ENCODE data around the gene PEX3. TPM values are rescaled to one million over a fixed set of nuclear protein-coding genes. Genes with fewer than 3 reads are reported as not detected.

Gene PEX3
- total RNA-seq, 1 experiment from 2014 or later, result 17.9 TPM

DNA sequence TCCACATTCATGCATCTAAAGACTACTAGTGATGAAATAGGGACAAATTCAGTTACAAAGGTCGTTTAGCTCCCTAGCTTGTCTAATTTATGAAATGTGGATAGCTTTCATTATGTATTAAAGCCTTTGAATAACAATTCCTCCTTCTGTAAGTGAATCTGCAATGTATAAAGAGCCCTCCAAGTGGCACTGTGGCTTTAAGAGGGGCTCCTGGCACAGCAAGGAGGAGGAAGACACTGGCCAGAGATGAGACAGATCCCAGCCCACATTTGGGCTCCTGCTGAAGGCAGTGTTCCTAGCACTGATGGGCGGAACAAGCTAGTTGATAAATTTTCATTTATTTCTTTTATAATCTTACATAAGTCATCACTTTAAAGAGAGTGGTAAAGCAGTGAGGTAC lies 78.5 kb downstream of the PEX3 start:
- Histone ChIP-seq H3K4me1 (ENCODE audit: insufficient read depth, low read length) (no peaks in the 10 kb centered on the region), H3K56ac (ENCODE audit: insufficient read length, low read depth, low read length) (no peak overlapping the region), H3T11ph (ENCODE audit: low read length) (no peak overlapping the region), H3K23ac (ENCODE audit: insufficient read length, low read depth, low read length) (no peak overlapping the region), H2BK15ac (ENCODE audit: low read depth, low read length) (no peak overlapping the region), H3K79me2 (ENCODE audit: insufficient read depth, low read length) (no peaks in the 10 kb centered on the region), H4K91ac (ENCODE audit: insufficient read length, low read depth, low read length) (no peak overlapping the region), H2BK120ac (ENCODE audit: low read depth, low read length, poor library complexity, severe bottlenecking) (no peak overlapping the region), H2BK12ac (ENCODE audit: insufficient read length, low read depth, low read length) (no peak overlapping the region), H3K14ac (ENCODE audit: insufficient read depth, low read length) (no peak overlapping the region), H3K9me3 (ENCODE audit: control insufficient read depth, low read depth, low read length) (no peaks in the 10 kb centered on the region), H3K4me2 (ENCODE audit: insufficient read depth, insufficient read length, low read length) (no peak overlapping the region), H3K23me2 (ENCODE audit: insufficient read length, low read depth, low read length, poor library complexity, severe bottlenecking) (no peaks in the 10 kb centered on the region), H3K9ac (ENCODE audit: extremely low read depth, insufficient read length, low read length) (no peak overlapping the region), H2AK5ac (ENCODE audit: insufficient read length, low read length) (no peak overlapping the region), H4K20me1 (ENCODE audit: control insufficient read depth, insufficient read depth, insufficient read length) (no peaks in the 10 kb centered on the region), H3K27ac (ENCODE audit: insufficient read length, low read depth, low read length) (no peak overlapping the region), H2AFZ (ENCODE audit: low read length) (no peak overlapping the region), H3K18ac (ENCODE audit: insufficient read length, low read depth, low read length) (no peak overlapping the region), H3K27me3 (ENCODE audit: insufficient read depth, low read length) (no peaks in the 10 kb centered on the region), H2BK20ac (ENCODE audit: low read depth, low read length, poor library complexity, severe bottlenecking) (no peak overlapping the region), H4K8ac (replicated peaks; ENCODE audit: insufficient read length, low read depth, low read length) (no peak overlapping the region), H4K5ac (ENCODE audit: insufficient read length, low read depth, low read length) (no peak overlapping the region), H3K4ac (ENCODE audit: low read depth, low read length) (no peak overlapping the region), H3K79me1 (ENCODE audit: insufficient read depth, low read depth, low read length, poor library complexity, severe bottlenecking) (no peaks in the 10 kb centered on the region), H2BK5ac (ENCODE audit: insufficient read length, low read length) (no peak overlapping the region)
- Mint-ChIP-seq H3K4me1 (peaks cover 2 to 6% of the 10 kb centered on the region in 2 experiments; a peak in 3 of 4 replicates), H3K27me3 (ENCODE audit: low read depth) (no peaks in the 10 kb centered on the region), H3K27ac (no peak overlapping the region), H3K9me3 (no peaks in the 10 kb centered on the region), H3K4me3 (no peak overlapping the region), H3K36me3 (ENCODE audit: insufficient read depth in 1 of 3, low read depth in 3 of 3) (no peaks in the 10 kb centered on the region)
- no peak for DNase-seq
- TF ChIP-seq, protein P1, sequence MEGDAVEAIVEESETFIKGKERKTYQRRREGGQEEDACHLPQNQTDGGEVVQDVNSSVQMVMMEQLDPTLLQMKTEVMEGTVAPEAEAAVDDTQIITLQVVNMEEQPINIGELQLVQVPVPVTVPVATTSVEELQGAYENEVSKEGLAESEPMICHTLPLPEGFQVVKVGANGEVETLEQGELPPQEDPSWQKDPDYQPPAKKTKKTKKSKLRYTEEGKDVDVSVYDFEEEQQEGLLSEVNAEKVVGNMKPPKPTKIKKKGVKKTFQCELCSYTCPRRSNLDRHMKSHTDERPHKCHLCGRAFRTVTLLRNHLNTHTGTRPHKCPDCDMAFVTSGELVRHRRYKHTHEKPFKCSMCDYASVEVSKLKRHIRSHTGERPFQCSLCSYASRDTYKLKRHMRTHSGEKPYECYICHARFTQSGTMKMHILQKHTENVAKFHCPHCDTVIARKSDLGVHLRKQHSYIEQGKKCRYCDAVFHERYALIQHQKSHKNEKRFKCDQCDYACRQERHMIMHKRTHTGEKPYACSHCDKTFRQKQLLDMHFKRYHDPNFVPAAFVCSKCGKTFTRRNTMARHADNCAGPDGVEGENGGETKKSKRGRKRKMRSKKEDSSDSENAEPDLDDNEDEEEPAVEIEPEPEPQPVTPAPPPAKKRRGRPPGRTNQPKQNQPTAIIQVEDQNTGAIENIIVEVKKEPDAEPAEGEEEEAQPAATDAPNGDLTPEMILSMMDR (conservative IDR thresholded peaks at IDR 0.05), result peak; percentile 51
- WGBS (ENCODE audit: extremely low coverage, insufficient read length, low lambda C conversion rate), result no CpG with 5 or more reads among the region's 2 CpGs
